Psoas muscle (tissue), 8 donors: ENCODE measurements around the gene RAB40B. TPM values are rescaled to one million over a fixed set of nuclear protein-coding genes. Genes with fewer than 3 reads are reported as not detected.

ENCODE experiments used
- ATAC-seq, 4 donors: fragments of 200-7000 bp; cut with Tn5 transposase; one replicate each; pipeline ENCODE4 v1.9.1; 2020; ENCODE audit warnings: moderate library complexity in 3 of 4, mild to moderate bottlenecking in 2 of 4
- DNase-seq, 2 donors: peaks; one replicate each; pipeline ENCODE4 v3.0.0-alpha.2; 2020
- H3K27ac ChIP-seq: fragments of 200-600 bp; one replicate; pipeline ENCODE4 v1.8.0; 2022
- H3K27me3 ChIP-seq, 3 donors: fragments of 200-600 bp in 1 of 3; one replicate each; pipeline versions ENCODE4 v1.6.1 to v1.8.0; 2013 to 2022; ENCODE audit warnings: low read length in 2 of 3, mild to moderate bottlenecking in 2 of 3, moderate library complexity in 1 of 3; ENCODE audit not compliant: insufficient read depth in 3 of 3
- H3K36me3 ChIP-seq, 2 donors: fragments of 200-600 bp in 1 of 2; one replicate each; pipeline versions ENCODE4 v1.6.1 to v1.8.0; 2013 to 2022; ENCODE audit warnings: low read depth in 1 of 2, mild to moderate bottlenecking in 1 of 2, moderate library complexity in 1 of 2; ENCODE audit not compliant: insufficient read depth in 1 of 2
- H3K4me1 ChIP-seq: fragments of 200-600 bp; one replicate; pipeline ENCODE4 v1.8.0; 2022
- H3K4me3 ChIP-seq: fragments of 200-600 bp; one replicate; pipeline ENCODE4 v1.8.0; 2022; ENCODE audit warnings: mild to moderate bottlenecking
- H3K9me3 ChIP-seq: fragments of 200-600 bp; one replicate; pipeline ENCODE4 v1.8.0; 2022
- WGBS, 3 donors: extraction: QIAGEN DNeasy Blood & Tissue Kit; methylation state at CpG; one replicate each; pipeline versions ENCODE4 v1.1.6 to v1.1.7; 2013; 5-methylcytosine and 5-hydroxymethylcytosine counted together
- intact Hi-C, 2 donors: fragments of 100-400 bp; cut with DNase I; formaldehyde crosslinking; loops; one replicate each; pipeline versions ENCODE4 v1.11.0 to v1.14.2; 2022
- polyA plus RNA-seq, 3 donors: library from polyadenylated mRNA; stranded (reverse); fragments of 200-250 nt; gene quantifications; one replicate each; pipeline ENCODE4 v1.2.3, GENCODE V29; 2013
- total RNA-seq, 4 donors: library from RNA; stranded (reverse); fragmentation: NEBNext Ultra II Directional in 2 of 4; extraction: Animal tissue kit (Norgen Biotek cat#: 25700) in 2 of 4; gene quantifications; one replicate each; pipeline versions ENCODE4 v1.2.1 to v1.2.4, GENCODE V29; 2021 to 2023
- TF ChIP-seq, protein P1 (sequence below): fragments of 200-600 bp; IDR thresholded peaks from one replicate; pipeline ENCODE4 v1.8.0; 2022; ENCODE audit warnings: antibody characterized with exemption
- donor health status: healthy with polysubstance abuse.
- donor health status: DM: no; HTN: no; CAD: no; lungs with moderate emphysema.
- donor health status: Bipolar disorder and iron deficiency.
- donor health status: healthy.
- donor health status: DM: yes; HTN: yes; CAD: no.
- donor health status: DM: no; HTN: no; CAD: no.
- donor health status: DM: no; HTN: no; CAD: no.
- donor health status: DM: yes; HTN: yes; CAD: no.

The RAB40B gene
- total and polyA plus RNA-seq, 7 donors: 3.9 to 42.9 (median 19.4) TPM

DNA sequence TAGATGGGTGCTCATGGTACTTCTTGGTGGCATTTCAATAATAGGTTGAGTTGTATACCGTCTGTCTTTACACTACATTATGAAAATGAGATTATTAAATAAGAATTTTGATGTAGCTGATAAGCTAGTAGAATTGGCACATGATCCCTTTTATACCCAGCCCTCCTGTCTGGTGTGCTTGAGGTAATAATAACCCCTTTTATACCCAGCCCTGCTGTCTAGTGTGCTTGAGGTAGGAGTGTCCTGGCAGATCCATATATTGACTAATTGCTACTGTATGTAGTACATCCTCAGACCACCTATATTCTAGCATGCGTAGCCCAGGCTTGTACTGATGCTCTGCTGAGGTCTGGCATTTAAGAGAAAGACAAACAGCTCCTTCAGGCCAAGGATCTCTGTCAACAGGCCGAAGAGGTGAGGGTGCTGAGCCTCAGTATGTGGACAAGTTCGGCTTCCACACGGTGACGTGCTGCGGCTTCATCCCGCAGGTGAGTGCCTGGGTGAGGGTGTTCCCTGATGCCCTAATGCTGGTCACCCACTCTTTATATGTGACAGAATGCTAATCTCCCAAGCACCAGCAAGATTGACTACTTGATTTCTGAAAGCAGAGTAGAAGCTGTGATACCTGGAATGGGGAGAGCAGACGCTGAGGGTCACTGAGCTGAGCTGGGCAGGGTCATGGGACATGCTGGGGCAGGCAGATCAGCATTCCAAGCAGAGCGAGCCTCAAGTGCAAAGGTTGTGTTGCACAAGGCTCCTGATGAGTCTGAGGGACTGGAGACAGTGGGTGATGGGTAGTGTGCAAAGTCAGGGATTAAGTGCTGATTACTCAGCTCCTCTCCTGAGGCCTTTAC is 42.6 kb upstream of the RAB40B start:
- peaks cover 13% of the 10 kb centered on the region for H3K4me1 ChIP-seq
- TF ChIP-seq, protein P1, sequence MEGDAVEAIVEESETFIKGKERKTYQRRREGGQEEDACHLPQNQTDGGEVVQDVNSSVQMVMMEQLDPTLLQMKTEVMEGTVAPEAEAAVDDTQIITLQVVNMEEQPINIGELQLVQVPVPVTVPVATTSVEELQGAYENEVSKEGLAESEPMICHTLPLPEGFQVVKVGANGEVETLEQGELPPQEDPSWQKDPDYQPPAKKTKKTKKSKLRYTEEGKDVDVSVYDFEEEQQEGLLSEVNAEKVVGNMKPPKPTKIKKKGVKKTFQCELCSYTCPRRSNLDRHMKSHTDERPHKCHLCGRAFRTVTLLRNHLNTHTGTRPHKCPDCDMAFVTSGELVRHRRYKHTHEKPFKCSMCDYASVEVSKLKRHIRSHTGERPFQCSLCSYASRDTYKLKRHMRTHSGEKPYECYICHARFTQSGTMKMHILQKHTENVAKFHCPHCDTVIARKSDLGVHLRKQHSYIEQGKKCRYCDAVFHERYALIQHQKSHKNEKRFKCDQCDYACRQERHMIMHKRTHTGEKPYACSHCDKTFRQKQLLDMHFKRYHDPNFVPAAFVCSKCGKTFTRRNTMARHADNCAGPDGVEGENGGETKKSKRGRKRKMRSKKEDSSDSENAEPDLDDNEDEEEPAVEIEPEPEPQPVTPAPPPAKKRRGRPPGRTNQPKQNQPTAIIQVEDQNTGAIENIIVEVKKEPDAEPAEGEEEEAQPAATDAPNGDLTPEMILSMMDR: no peak
- no peak overlapping the region for H3K4me3 ChIP-seq
- H3K36me3 ChIP-seq: peaks cover 8 to 70% of the 10 kb centered on the region in 2 donors
- ATAC-seq (no peak), DNase-seq (peak in 1 of 2 donors; percentile 32)
- WGBS, 3 donors: 96 to 98% (median 98%) methylated on average over 10 of the region's 10 CpGs
- H3K9me3 ChIP-seq: no peaks in the 10 kb centered on the region
- H3K27ac ChIP-seq: no peak overlapping the region
- intact Hi-C loops: no loop called here
- H3K27me3 ChIP-seq: no peaks in the 10 kb centered on the region

DNA sequence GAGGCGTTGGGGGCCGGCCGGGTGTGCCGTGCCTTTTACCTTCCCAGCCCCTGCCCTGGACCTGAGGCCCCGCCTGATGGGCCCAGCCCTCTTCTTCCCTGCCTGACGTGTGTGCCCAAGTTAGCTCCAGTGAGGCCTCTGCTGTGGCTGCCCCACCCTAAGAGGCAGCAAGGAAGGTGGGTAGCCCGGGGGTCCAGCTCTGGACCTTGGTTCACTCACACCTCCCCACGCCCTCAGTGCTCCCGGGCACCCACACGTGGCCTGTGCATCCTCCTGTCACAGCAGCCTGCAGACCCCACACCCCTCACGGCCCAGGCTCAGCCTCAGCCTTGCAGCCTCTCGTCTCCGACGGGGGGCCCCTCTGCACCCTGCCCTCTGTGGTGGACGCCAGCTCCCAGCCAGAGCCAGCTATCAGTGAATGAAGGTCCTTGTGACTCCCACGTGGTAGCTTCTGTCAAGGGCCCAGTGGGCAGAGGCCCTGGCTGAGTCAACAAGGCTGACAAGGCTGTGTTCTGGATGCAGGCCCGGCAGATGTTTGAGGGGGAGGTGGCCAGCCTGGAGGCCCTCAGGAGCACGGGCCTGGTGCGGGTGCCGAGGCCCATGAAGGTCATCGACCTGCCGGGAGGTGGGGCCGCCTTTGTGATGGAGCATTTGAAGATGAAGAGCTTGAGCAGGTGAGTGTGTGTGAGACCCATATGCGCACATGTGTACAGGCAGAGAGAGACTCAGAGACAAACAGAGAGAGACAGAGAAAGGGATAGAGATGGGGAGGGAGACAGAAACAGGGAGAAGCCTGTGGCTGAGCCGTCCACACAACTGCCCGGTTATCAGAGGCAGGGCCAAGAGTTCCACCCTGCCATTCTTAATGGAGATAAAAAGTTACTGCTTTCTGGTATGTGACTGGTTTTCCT is 39.7 kb upstream of the RAB40B start:
- peaks cover 14% of the 10 kb centered on the region for H3K4me1 ChIP-seq
- H3K27me3 ChIP-seq: no peaks in the 10 kb centered on the region
- H3K27ac ChIP-seq: peak overlapping the region; percentile 58
- TF ChIP-seq, protein P1: no peak
- ATAC-seq (peak; percentile 55 to 83 (median 67)), DNase-seq (peak; percentile 57 to 81)
- H3K9me3 ChIP-seq: peaks cover 5% of the 10 kb centered on the region
- intact Hi-C loops: no loop called here
- WGBS, 3 donors: 58 to 68% (median 62%) methylated on average over 26 of the region's 26 CpGs
- peaks cover 8 to 56% of the 10 kb centered on the region in 2 donors for H3K36me3 ChIP-seq
- no peak overlapping the region for H3K4me3 ChIP-seq

DNA sequence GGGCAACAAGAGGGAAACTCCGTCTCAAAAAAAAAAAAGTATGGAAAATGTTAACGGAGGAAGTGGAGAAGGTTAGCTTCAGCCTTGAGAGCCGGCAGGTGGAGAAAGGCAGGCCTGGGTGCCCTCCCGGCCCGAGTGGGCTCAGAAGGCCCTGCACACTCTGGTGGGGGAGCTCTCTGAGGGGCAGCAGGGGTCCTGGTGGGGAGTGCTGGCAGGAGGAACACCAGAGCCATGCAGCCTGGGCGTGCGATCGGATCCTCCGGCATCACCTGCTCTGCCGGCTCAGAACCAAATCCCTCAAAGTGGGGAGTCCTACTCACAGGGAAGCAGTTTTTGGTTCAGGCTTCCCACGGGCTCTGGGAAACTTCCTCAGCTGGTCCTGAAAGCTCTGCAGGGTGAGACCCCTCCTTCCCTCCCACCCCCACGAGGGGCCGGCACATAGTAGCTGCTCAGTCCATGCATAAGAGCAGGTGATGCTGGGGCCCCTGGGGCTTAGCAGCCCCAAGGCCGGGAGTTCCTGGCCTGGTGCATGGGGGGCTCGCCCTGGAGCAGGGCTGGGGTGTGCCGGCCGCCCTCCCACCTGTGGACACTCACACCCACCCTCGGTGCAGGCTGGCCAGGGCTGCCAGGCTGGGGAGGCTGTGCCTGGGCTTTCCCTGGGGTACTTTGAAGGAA is 38.1 kb upstream of the RAB40B start:
- ATAC-seq: no peak
- WGBS, 3 donors: 52 to 77% (median 57%) methylated on average over 18 of the region's 18 CpGs
- H3K4me3 ChIP-seq: peak overlapping the region; percentile 75
- H3K36me3 ChIP-seq: peaks cover 7 to 44% of the 10 kb centered on the region in 2 donors
- H3K4me1 ChIP-seq: peaks cover 14% of the 10 kb centered on the region
- intact Hi-C loops: no loop called here
- peak overlapping the region; percentile 73 for H3K27ac ChIP-seq
- DNase-seq: peak in 1 of 2 donors; percentile 31
- TF ChIP-seq, protein P1: no peak
- H3K27me3 ChIP-seq: no peaks in the 10 kb centered on the region
- peaks cover 5% of the 10 kb centered on the region for H3K9me3 ChIP-seq

DNA sequence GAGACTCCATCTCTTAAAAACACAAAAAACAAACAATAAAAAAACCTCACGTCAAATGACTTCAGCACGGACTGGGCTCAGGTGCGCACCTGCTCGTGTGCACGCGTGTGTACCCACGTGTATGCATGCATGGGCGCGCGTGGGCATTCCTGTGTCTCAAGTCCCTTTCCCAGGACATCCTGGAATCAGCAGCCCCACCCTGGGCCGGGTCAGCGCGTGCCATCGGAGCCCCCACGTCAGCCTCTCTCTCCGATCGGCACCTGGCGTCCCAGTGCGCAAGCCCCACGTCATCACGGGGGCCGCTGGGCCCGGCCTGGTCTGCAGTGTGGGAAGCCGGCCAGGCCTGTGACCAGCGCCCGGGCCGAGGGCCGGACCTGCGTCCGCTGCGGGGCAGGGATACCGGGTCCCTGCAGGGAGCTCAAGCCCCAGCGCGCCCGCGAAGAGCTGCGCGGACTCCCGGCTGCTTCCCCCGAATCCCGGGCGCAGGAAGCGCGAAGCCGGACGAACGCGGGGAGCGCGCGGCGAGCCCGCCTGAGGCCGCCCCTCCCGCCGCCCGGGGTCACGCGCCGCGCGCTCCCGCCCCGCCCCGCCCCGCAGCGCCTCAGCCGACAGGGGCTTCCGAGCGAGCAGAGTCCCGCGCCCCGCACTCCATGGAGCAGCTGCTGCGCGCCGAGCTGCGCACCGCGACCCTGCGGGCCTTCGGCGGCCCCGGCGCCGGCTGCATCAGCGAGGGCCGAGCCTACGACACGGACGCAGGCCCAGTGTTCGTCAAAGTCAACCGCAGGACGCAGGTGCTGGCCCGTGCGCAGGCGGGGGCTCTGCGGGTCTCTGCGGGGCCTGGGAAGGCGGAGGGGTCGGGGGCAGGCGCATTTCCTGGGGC is 36.7 kb upstream of the RAB40B start, which contains the start of gene FN3K:
TSS of gene FN3K (plus strand) at position 629 of the 880 bp plus-strand sequence. CDS start at position 651, 22 bp downstream.
- peak within 1 kb of the TSS; percentile 73 for H3K27ac ChIP-seq
- peaks cover 0 to 43% of the 10 kb centered on the region in 2 donors for H3K36me3 ChIP-seq
- intact Hi-C loops: no loop called here
- DNase-seq (peak; percentile 74 to 83), ATAC-seq (peak; percentile 72 to 82 (median 75))
- no peaks in the 10 kb centered on the region for H3K27me3 ChIP-seq
- H3K4me3 ChIP-seq: peak within 1 kb of the TSS; percentile 75
- 2 to 7% (median 3%) methylated on average over 52 to 101 of the region's 101 CpGs for WGBS, 3 donors
- peaks cover 5% of the 10 kb centered on the region for H3K9me3 ChIP-seq
- H3K4me1 ChIP-seq: peaks cover 14% of the 10 kb centered on the region
- TF ChIP-seq, protein P1: no peak
